NCI-H510A (cell line): Measurements from ENCODE around the gene CEP192.
"Not testable (repeated sequence)": the region's sequence is repeated elsewhere in the genome, so short reads cannot be mapped to it uniquely, and the experiment has no call there.

Experiments used
- DNase-seq: peaks from one replicate; lab custom pipeline; 2025; lab: John Stamatoyannopoulos, UW

The CEP192 gene

DNA sequence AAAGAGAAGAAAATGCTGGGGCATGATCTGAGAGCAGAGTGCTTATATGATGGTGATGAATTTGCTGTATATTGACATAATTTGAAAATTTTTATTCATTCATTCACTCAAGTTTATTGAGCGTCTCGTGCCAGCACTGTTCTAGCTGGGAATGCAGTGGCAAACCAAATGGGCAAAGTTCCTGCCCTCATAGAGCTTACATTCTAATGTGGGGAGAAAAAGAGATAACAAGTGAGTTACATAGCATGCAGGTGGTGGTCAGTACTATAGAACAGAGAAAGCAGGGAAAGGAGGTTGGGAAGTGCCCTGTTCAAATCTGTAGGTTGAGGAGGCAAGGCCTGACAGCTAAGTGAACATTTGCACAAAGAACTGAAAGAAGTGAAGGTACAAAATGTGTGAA, 4.3 kb downstream of the CEP192 start:
- DNase-seq = no peak

DNA sequence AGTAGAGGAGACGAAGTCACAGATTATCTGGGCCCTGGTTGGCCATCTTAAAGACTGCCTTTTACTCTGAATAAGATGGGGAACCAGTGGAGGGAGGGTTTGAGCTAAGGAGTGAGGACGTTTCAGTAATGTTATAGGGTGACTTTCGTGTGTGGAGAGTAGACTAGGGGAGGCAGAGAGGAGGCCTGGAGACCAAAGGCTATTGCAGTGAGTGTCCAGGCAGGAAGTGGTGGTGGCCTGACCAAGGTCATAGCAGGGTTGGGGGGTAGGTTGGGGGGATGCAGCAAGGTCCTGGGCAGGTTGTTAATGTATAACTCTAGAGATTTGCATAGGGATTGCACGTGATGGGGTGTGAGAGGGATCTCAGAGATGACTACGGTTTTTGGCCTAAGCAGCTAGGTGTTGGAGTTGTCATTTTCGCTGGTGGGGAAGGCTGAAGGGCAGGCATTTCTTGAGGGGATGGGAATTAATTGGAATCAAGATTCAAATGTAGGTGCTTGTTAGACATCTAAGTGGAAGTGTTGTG, 4.9 kb downstream of the CEP192 start:
- no peak for DNase-seq

DNA sequence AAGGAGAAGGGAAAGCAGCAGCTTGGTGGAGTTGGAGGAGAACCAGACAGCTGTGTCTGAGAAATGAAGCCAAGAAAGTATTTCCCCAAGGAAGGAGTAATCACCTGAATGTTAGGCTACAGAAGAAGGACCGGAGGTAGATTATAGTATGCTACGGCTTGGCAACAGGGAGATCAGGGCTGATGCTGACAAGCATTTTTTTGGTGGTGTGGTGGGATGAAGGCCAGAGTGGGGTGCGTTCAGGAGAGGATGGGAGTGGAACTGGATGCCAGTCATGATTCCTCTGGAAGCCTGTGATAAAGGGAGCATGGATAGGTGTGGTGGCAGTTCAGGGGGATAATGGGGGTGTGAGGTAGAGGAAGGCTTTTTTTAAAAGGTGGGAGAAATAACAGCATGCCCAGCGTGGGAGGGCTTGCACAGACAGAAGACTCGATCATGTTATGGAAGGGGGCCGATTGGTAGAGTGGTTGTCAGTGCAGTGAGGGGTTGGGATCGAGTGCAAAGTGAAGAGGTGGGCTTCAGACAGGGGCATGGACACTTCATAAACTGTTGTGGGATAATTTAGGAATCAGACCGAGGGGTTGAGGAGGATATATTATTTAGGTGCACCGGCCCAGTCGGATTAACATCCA, 5.6 kb downstream of the CEP192 start:
- DNase-seq = no peak

DNA sequence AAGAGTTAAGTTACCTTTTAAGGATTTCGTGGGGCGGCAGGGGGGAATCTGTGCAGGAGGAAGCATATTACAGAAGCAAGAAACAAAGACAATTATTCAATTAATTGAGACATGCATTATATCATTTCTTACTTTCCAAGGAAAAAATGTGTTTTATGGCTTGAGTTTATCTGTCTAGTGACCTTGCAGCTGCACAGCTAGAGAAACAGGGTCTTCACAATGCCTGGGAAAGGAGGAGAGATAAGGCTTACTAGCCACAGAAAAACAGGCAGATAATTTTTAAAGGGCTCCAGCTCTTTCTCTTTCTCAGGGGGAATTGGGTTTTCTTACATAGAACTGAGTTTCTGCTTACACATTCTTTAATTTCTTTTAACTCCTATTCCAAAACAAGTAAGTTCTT, 6.2 kb downstream of the CEP192 start:
- not testable (repeated sequence) for DNase-seq

DNA sequence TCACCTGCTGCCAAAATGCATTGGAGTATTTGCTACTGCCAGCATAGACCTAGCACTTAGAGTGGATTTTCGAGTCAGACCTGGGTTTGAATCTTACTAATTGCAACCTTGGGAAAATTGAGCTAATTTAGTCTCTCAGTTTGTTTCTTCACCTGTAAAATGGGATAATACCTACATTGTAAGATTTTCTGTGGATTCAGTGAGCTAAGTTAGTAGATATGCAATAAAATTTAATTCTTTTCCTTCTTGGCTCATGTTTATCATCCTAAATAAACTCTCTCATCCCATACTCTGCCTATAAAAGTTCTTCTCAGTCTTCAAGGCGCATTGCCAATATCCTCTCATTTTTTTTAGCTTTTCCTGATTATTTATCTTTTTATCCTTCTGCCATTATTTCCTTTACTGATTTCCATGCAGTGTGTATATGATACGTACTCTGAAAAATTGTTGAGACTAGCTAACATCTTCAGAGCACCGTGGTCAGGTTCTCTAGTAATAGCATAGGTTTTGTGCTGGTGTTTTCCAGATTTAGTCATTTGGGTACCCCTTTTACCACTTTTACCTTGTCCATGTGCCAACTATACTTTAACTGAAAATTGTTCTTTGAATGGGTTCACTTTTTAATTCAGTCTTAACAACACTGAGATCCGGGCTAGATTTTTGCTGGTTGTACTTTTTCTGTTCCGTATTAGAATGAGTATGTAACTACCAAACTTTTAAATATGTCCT, 7.3 kb downstream of the CEP192 start:
- DNase-seq = no peak

DNA sequence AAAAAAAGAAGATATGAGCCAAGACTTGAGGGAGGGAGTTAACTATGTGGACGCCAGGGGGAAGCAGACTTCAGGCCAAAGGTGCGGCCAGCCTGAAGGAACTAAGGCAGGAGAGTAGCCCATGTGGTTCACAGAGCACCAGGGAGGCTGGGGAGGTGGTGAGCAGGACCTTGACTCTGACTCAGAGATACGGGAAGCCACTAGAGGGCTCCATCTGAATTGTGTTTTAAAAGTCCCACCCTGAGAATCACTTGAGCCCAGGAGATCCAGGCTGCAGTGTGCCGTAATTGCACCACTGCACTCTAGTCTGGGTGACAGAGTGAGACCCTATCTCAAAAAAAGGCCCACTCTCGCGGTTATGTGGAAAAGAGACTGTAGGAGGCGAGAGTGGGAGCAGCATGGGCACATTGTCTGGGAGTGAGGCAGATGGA, 12.3 kb downstream of the CEP192 start:
- DNase-seq = no peak

DNA sequence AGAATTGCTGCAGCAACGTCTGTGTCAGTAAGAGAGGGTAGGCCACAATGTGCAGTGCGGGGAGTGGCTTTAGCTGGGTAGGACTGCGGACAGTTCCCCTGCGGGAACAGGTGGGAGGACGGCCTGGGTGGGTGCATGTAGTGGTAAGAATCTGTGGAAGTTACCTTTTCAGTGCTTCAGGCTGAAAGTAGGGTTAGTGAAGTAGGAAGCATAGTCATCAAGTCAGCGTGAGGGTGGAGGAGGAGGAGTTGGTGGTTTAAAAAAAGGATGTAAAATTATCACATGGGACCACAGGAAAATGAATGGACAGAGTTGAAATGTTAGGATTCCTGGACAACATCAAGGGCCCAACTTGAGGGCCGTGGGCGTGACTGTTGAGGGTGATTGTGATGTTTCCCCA, 13.2 kb downstream of the CEP192 start:
- no peak for DNase-seq

DNA sequence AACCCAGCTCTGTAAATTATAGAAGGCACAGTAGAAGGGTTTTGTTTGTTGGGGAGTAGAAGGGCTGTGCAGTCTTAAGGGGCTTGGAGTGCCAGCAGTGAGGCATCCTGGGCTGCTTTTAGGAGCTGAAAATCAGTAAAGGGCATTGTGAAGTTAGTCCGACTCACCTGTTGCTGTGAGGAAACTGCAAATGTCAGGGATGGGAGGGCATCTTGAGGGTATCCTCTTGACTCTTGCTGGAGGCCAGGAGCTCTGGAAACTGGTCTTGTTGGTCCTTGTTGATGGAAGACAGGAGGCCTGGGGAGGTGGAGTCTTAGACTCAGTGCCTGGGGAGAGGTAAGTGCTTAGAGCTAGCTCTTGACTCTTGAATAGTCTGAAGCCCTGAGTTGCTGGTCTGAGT, 14.1 kb downstream of the CEP192 start:
- DNase-seq = no peak

DNA sequence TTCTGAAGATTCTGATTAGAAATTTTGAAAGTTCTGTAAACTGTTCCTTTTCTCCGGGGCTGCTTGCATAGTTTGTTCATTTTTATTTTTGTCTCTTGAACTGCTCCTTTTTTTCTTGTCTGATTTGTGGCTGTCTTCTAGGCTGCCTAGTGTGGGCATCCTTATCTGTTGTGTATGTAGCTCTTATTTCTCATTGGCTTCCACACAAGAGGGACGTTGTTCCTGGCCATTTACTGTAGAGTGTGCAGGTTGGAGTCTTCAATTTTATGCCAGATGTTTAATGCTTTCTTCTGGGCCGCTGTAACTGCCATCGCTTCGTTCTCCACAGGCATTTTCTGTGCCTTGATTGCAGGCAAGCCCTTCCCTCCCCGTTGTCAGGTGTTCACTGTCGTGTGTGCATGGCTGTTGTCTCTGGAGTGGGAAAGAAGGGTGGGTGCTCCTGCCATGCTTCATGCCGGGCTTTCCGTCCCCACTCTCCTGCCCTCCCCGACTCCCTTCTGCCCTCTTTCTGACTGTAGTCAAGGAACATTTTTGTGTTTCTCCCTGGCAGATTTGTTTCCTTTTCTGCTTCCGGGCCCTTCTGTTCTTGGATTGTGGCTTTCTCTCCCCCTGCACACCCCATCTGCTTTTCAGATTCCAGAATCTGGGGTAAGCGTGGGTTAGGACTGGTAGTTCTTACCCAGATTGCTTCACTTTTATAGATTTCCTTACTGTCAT, 15.5 kb downstream of the CEP192 start:
- DNase-seq = no peak

DNA sequence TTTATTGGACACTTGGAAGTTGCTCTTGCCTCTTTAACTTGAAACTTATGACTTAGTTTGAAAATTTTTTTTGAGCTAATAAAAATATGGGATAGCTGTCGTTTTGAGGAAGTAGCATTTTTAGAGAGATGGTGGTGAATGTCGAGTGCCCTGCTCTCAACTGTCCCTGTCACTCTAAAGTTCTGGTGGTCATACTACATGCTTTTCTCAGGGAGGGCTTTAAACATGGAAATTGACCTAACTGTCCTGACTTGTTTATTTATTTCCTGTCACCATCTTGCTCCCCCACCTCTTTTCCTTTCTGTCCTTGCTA, 16.0 kb downstream of the CEP192 start:
- DNase-seq = no peak

DNA sequence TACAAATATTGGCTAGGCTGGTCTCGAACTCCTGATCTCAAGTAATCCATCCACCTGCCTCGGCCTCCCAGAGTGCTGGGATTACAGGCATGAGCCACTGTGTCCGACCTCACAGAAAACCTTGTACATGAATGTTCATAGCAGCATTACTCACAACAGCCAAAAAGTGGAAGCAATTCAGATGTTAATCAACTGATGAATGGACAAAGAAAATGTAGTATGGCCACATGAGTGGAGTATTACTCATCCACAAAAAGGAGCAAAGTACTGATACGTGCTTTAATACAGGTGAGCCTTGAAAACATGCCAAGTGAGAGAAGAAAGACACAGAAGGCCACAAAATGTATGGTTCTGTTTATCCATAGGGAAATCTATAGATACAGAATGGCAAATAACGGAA, 20.6 kb downstream of the CEP192 start:
- DNase-seq = no peak

DNA sequence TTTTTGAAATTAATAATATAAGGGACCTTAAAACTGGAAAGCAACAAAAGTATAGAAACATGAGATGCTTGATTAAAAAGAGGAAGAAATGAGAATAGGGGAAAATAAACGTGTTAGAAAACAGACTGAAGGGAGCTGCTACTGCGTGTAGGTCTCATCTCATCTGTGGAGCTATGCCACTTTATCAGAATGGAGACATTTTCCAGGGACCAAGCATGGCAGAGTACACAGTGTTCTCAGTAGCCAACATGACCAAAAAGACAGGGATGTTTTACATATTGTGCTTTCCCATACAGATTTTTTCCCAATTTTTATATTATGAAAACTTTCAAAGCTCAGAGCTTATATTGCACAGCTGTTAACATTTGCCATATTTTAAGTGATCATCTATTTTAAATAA, 23.1 kb downstream of the CEP192 start:
- DNase-seq = no peak

DNA sequence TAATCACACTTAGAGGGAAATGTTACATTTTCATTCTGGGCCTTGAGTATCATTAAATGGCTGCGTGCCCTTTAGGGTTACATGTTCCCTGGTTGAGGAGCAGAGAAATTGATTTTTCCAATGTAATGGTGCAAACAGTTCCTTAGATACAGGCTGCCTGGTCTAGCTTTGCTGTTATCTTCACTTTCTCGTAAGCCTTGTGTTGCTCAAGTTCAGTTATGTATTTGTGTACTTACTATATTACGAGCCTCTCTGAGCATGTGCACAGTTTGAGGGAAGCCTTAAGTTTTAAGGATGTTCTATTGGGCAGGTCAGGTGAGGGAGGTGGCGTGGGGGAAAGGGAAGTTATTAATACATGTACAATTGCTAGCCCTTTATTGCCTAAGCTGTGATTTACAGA, 23.7 kb downstream of the CEP192 start:
- DNase-seq = no peak

DNA sequence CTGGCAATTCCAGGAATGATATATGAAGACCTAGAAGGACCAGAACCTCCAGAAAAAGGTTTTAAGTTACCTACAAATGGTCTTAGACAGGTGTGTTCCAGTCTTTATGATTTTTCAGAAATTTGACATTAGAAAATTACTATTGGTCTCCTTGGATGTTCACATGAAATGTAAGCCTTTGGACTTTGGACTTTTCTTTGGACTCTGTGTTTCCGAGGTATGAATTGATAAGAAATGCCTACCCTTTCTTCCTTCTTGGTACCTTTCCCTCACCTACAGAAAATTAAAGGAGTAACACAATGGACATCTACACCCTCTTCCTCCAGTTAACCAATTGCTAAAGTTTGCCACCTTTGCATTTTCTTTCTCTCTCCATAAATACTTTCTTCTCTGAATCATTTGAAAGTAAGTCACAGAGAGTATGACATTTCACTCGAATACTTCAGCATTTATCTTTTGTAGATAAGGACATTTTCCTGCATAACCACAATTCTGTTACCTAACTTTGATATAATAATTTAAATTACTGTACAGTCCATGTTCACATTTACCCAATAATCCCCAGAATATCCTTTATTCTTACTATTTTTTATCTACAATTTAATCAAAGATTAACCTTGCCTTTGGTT, 26.2 kb downstream of the CEP192 start:
- no peak for DNase-seq

DNA sequence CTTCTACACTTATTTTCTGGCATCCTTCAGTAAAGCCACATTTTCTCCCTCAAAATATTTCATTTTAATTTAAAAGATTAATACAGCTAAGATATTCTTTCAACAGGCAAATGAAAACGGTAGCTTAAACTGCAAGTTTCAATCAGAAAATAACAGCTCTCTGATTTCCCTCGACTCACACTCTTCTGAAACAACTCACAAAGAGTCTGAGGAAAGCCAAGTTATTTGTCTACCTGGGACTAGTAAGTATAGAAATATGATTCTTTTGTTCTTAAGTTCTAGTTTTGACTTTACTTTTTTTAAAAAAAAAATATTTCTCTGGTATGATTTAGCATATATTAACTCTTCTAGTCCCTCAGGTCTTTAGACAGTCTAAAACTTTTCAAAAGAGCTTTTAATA, 27.2 kb downstream of the CEP192 start:
- DNase-seq = no peak

DNA sequence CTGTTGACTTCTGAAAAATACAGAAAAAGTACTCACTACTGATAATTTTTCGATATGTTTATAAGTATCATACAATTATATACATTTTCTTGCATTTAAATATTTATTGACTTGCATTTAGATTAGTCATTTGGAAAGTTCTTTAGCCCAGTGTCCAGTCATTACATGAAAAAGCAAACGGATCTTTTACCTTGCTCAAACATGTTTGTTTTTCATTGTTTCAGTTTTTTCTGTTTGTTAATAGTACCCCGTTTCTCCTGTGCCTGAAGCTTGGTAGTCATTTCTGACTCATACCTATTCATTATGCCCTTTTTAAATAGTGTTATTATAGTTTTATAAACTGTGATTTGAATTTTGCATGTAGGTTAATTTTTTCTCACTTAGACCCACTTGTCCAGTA, 28.1 kb downstream of the CEP192 start:
- no peak for DNase-seq

DNA sequence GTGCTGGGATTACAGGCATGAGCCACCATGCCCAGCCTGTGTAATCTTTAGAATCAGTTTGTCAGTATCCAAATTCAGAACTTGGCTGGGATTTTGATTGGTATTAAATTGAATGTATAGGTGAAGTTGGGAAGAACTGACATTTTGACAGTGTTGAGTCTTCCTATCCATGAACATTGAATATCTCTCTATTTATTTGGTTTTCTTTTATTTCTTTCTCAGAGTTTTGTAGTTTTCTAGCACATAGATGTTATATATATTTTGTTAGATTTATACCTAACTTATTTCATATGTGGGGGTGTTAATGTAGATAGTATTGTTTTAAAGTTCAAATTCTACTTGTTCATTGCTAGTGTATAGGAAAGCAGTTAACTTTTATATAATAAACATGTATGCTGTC, 31.5 kb downstream of the CEP192 start:
- DNase-seq = no peak

DNA sequence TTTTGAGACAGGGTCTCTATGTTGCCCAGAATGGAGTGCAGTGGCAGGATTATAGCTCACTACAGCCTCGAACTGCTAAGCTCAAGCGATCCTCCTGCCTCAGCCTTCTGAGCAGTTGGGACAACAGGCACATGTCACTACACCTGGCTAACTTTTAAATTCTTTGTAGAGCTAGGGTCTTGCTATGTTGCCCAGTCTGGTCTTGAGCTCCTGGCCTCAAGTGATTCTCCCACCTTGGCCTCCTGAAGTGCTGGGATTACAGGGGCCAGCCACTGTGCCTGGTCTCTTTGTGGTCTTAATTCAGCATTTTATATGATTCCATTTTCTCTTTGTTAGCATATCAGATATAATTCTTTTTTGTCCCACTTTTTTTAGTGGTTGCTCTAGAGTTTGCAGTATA, 34.1 kb downstream of the CEP192 start:
- no peak for DNase-seq

DNA sequence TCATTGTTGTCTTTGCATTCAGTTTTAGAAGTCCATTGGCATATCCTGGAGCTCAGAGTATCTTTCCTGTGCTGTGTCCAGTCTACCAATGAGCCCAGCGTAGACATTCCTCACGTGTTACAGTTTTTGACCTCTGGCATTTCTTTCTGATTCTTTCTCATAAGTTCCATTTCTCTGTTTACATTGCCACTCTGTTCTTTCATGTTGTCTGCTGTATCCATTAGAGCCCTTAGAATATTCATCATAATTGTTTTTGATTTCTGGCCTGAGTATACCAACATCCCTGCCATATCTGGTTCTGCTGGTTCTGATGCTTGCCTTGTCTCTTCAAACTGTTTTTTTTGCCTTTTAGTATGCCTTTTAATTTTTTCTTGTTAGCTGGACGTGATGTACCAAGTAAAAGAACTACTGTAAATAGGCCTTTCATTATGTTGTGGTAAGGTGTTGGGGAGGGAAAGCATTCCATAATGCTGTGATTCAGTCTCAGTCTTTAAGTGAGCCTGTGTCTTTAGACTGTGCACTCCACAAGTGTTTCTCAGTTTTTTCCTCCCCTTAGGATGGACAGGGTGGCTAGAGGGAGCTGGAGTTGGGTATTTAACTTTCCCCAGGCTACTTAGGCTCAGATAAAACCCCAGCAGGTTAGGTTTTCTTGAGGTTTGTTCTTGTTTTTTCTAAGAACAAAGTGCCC, 35.6 kb downstream of the CEP192 start:
- DNase-seq = no peak

DNA sequence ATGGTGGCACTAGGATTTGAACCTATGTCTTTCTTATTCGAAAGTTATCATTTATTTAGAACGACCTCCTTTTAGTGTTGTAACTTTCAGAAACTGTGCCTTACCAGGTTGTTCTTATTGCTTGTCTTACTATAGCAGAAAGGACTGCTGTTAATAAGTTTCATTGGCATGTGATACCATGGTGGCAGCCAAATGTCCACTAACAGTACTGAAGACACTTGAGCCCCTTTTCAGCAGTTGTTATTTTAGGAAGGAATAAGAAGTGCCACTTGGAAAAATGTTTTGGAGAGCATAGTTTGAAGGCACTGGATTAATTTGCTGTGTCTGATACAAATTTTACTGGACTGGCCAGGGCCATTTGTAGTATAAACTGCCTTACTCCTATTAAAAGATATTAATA, 37.7 kb downstream of the CEP192 start:
- DNase-seq = no peak

DNA sequence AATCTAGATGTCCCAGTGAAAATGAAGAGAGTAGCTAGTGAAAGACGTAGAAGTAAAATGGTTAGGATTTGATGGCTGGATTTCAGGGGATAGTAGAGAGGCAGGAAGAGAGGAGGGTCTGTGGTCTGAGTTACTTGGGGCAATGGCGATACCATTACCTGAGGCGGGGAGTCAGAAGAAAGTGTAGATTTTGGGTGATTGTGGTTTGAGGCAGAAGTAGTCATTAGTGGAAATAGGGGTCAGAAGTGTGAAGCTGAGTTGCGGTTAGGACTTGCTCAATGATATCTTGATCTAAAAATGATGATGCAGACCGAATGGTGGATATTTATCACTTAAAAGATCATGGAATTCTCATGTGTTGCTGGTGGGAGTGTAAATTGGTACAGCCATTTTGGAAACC, 41.0 kb downstream of the CEP192 start:
- DNase-seq = no peak

DNA sequence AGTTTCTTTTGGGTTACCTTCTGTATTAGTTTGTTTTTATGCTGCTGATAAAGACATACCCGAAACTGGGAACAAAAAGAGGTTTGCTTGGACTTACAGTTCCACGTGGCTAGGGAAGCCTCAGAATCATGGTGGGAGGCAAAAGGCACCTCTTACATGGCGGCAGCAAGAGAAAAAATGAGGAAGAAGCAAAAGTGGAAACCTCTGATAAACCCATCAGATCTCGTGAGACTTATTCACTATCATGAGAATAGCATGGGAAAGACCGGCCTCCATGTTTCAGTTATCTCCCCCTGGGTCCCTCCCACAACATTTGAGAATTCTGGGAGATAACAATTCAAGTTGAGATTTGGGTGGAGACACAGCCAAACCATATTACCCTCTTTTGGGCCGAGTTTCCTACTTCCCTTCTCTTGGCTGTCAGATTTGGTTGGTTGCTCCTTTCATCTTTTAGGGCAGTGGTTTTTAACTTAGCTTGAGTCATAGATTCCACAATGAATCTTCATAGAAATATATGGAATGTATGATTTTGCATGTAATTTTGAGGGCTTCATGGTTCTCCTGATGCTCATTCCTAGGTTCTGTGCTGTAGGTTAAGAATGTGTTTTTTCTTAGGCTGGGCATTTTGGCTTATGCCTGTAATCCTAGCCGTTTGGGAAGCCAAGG, 44.2 kb downstream of the CEP192 start:
- DNase-seq = no peak
